ENCODE results near the gene OR9A2.

Gene OR9A2

GRCh38 chr7:143008007-143008901 is 18.7 kb downstream of the OR9A2 start:
- WGBS, 2 experiments, result 51 to 57% methylated on average over 21 to 24 of the region's 24 CpGs
- H3K4me1 ChIP-seq (ENCODE audit: control insufficient read depth, insufficient read depth, low read length), result no peaks in the 10 kb centered on the region
- H3K4me3 ChIP-seq (ENCODE audit: insufficient read depth, low read depth, low read length), result no peak overlapping the region
- no peaks in the 10 kb centered on the region for H3K36me3 ChIP-seq (ENCODE audit: control insufficient read depth, insufficient read depth, low read length)
- H3K27ac ChIP-seq (ENCODE audit: insufficient read depth, low read depth, low read length, poor library complexity, severe bottlenecking), result no peak overlapping the region
- H3K27me3 ChIP-seq (ENCODE audit: control insufficient read depth, insufficient read depth, low read length, poor library complexity, severe bottlenecking), result no peaks in the 10 kb centered on the region
- no peaks in the 10 kb centered on the region for H3K9me3 ChIP-seq (ENCODE audit: control insufficient read depth, low read length)

DNA sequence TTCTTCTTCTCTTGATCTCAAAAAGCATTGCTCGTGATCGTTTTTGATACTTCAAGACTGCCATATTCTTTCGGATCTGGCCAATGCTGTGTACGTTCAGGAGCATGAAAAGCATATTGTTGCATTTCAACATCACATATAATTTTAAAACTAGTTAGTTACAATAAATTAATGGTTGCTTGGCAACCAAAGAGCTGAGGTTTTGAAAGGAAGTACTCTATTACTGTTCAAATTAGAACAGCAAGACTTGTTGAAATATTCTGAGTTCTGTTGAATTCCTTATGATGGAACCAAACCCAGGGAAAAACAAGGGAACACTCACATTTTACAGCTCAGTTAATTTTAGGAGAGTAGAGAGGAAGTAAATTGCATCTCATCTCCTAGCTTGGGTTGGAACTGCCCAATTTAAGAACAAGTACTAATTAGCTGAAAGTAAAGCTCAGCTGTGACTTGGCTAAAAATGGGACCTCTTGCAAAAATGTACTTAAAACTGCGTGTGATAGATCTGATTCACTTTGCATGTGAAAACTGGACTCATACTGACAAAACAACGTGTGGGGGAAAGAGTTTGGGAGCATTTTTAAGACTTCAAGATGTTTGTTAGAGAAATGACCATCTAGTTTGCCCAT is 21.2 kb downstream of the OR9A2 start:
- H3K27ac ChIP-seq (ENCODE audit: insufficient read depth, low read depth, low read length, poor library complexity, severe bottlenecking), result no peak overlapping the region
- 87 to 88% methylated on average over 5 to 6 of the region's 6 CpGs for WGBS, 2 experiments
- H3K27me3 ChIP-seq (ENCODE audit: control insufficient read depth, insufficient read depth, low read length, poor library complexity, severe bottlenecking), result no peaks in the 10 kb centered on the region
- no peaks in the 10 kb centered on the region for H3K36me3 ChIP-seq (ENCODE audit: control insufficient read depth, insufficient read depth, low read length)
- no peaks in the 10 kb centered on the region for H3K4me1 ChIP-seq (ENCODE audit: control insufficient read depth, insufficient read depth, low read length)
- no peak overlapping the region for H3K4me3 ChIP-seq (ENCODE audit: insufficient read depth, low read depth, low read length)
- no peaks in the 10 kb centered on the region for H3K9me3 ChIP-seq (ENCODE audit: control insufficient read depth, low read length)

DNA sequence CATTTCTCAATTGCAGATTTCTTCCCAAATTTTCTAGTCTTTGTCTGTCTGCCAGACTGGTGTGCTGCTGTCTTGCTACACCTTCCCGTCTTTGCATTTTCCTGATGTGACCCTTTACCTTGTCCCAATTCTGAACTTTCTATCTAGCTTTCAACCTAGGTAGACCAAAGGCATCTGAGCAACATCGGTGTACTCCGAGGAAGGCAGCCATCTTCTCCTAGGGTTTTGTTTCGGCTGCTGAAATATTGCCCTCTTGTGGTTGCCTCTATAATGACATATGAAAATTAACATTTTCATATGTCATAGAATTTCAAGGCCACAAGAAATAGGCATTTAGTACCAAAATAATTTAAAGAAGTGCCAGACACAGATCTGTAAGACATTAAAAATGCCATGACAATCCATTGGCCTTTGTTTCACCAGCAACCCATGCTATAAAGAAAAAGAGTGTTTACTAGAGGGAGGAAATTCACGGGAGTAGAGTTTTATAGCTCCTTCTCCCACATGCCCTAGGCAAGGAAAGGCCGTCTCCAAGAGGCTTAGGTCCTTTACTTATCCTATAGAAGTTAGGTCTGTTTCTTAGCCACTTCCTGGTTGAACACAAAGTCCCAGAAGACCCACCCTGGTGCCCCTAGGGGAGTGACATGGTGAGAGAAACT is 23.4 kb downstream of the OR9A2 start:
- H3K4me1 ChIP-seq (ENCODE audit: control insufficient read depth, insufficient read depth, low read length), result no peaks in the 10 kb centered on the region
- no peak overlapping the region for H3K27ac ChIP-seq (ENCODE audit: insufficient read depth, low read depth, low read length, poor library complexity, severe bottlenecking)
- H3K36me3 ChIP-seq (ENCODE audit: control insufficient read depth, insufficient read depth, low read length), result no peaks in the 10 kb centered on the region
- H3K4me3 ChIP-seq (ENCODE audit: insufficient read depth, low read depth, low read length), result no peak overlapping the region
- H3K9me3 ChIP-seq (ENCODE audit: control insufficient read depth, low read length), result no peaks in the 10 kb centered on the region
- no peaks in the 10 kb centered on the region for H3K27me3 ChIP-seq (ENCODE audit: control insufficient read depth, insufficient read depth, low read length, poor library complexity, severe bottlenecking)
- 53 to 58% methylated on average over 4 to 6 of the region's 6 CpGs for WGBS, 2 experiments

GRCh38 chr7:143002898-143003297 is 24.0 kb downstream of the OR9A2 start:
- no peak overlapping the region for H3K4me3 ChIP-seq (ENCODE audit: insufficient read depth, low read depth, low read length)
- no peaks in the 10 kb centered on the region for H3K27me3 ChIP-seq (ENCODE audit: control insufficient read depth, insufficient read depth, low read length, poor library complexity, severe bottlenecking)
- H3K36me3 ChIP-seq (ENCODE audit: control insufficient read depth, insufficient read depth, low read length), result no peaks in the 10 kb centered on the region
- H3K4me1 ChIP-seq (ENCODE audit: control insufficient read depth, insufficient read depth, low read length), result no peaks in the 10 kb centered on the region
- H3K27ac ChIP-seq (ENCODE audit: insufficient read depth, low read depth, low read length, poor library complexity, severe bottlenecking), result no peak overlapping the region
- no peaks in the 10 kb centered on the region for H3K9me3 ChIP-seq (ENCODE audit: control insufficient read depth, low read length)
- whole genome bisulfite sequencing, 2 experiments, result 91 to 92% methylated on average over 5 of the region's 5 CpGs

DNA sequence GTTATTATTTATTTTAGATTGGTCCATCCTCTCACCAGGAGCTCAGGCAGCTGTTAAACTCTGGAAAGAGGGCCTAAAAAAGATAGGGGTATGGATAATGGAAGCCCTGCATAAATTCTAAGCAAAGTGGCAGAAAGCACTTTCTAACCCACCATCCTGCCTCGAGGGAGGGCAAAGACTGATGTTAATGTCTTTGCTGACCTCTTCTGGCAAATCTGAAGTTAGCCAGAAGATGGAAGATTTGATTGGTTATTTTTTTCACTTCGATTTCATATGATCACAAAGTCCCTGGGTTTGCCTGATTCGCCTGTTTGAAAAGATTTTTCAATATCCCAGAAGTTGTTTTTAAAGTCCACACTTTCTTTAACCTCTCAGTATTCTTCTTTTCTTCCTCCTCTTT is 24.8 kb downstream of the OR9A2 start:
- Histone ChIP-seq H3K27ac (ENCODE audit: insufficient read depth, low read depth, low read length, poor library complexity, severe bottlenecking) (no peak overlapping the region), H3K9me3 (ENCODE audit: control insufficient read depth, low read length) (no peaks in the 10 kb centered on the region), H3K36me3 (ENCODE audit: control insufficient read depth, insufficient read depth, low read length) (no peaks in the 10 kb centered on the region), H3K4me1 (ENCODE audit: control insufficient read depth, insufficient read depth, low read length) (no peaks in the 10 kb centered on the region), H3K27me3 (ENCODE audit: control insufficient read depth, insufficient read depth, low read length, poor library complexity, severe bottlenecking) (no peaks in the 10 kb centered on the region), H3K4me3 (ENCODE audit: insufficient read depth, low read depth, low read length) (no peak overlapping the region)
- WGBS, 2 experiments, result 49 to 62% methylated on average over 3 of the region's 3 CpGs

DNA sequence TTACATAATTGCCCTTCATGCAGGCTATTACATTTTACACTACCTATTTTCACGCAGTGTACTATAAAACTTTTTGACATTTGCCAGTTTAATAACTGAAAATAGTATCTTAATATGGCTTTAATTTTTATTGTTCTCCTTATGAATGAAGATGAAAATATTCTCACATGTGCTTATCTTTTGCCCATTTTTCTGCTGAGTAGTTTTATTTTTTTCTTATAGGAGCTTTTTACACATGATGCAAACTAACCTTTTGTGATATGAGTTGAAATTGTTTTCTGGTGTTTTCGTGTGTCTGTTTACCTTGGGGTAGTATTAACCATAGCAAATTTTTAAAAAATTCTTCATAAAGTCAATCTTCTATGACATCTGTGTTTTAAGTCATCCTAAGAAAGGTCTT is 26.3 kb downstream of the OR9A2 start:
- 100% methylated on average over 1 of the region's 2 CpGs; no CpG with 5 or more reads in 1 of the 2 experiments for WGBS, 2 experiments
- Histone ChIP-seq H3K27me3 (ENCODE audit: control insufficient read depth, insufficient read depth, low read length, poor library complexity, severe bottlenecking) (no peaks in the 10 kb centered on the region), H3K9me3 (ENCODE audit: control insufficient read depth, low read length) (no peaks in the 10 kb centered on the region), H3K4me3 (ENCODE audit: insufficient read depth, low read depth, low read length) (no peak overlapping the region), H3K4me1 (ENCODE audit: control insufficient read depth, insufficient read depth, low read length) (no peaks in the 10 kb centered on the region), H3K27ac (ENCODE audit: insufficient read depth, low read depth, low read length, poor library complexity, severe bottlenecking) (no peak overlapping the region), H3K36me3 (ENCODE audit: control insufficient read depth, insufficient read depth, low read length) (no peaks in the 10 kb centered on the region)

DNA sequence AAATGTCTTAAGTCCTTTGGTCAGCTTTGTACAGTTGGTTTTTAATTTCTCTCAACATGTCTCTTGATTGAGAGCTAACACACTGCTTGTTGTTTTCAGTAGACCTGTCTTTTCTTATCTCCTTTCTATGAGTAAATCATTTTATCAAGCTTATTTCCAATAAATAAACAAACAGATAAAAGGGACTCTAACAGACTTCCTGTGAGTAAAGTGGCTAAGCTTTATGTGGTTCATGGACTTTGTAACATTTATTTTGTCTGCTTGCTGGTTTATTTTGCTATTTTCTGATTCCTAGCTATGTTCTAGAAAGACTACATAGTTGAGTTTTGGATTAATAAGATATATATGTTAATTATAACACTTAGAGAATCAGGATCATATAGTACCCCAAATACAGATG is 27.1 kb downstream of the OR9A2 start:
- no peaks in the 10 kb centered on the region for H3K27me3 ChIP-seq (ENCODE audit: control insufficient read depth, insufficient read depth, low read length, poor library complexity, severe bottlenecking)
- no peaks in the 10 kb centered on the region for H3K36me3 ChIP-seq (ENCODE audit: control insufficient read depth, insufficient read depth, low read length)
- H3K9me3 ChIP-seq (ENCODE audit: control insufficient read depth, low read length), result no peaks in the 10 kb centered on the region
- H3K27ac ChIP-seq (ENCODE audit: insufficient read depth, low read depth, low read length, poor library complexity, severe bottlenecking), result no peak overlapping the region
- H3K4me3 ChIP-seq (ENCODE audit: insufficient read depth, low read depth, low read length), result no peak overlapping the region
- no peaks in the 10 kb centered on the region for H3K4me1 ChIP-seq (ENCODE audit: control insufficient read depth, insufficient read depth, low read length)

- Histone ChIP-seq H3K27ac (ENCODE audit: insufficient read depth, low read depth, low read length, poor library complexity, severe bottlenecking) (no peak overlapping the region), H3K9me3 (ENCODE audit: control insufficient read depth, low read length) (no peaks in the 10 kb centered on the region), H3K4me3 (ENCODE audit: insufficient read depth, low read depth, low read length) (no peak overlapping the region), H3K4me1 (ENCODE audit: control insufficient read depth, insufficient read depth, low read length) (no peaks in the 10 kb centered on the region), H3K36me3 (ENCODE audit: control insufficient read depth, insufficient read depth, low read length) (no peaks in the 10 kb centered on the region), H3K27me3 (ENCODE audit: control insufficient read depth, insufficient read depth, low read length, poor library complexity, severe bottlenecking) (no peaks in the 10 kb centered on the region)
- WGBS, 2 experiments, result 97 to 98% methylated on average over 6 of the region's 6 CpGs
Measured at GRCh38 chr7:142998966-142999365, 28.0 kb downstream of the OR9A2 start.

DNA sequence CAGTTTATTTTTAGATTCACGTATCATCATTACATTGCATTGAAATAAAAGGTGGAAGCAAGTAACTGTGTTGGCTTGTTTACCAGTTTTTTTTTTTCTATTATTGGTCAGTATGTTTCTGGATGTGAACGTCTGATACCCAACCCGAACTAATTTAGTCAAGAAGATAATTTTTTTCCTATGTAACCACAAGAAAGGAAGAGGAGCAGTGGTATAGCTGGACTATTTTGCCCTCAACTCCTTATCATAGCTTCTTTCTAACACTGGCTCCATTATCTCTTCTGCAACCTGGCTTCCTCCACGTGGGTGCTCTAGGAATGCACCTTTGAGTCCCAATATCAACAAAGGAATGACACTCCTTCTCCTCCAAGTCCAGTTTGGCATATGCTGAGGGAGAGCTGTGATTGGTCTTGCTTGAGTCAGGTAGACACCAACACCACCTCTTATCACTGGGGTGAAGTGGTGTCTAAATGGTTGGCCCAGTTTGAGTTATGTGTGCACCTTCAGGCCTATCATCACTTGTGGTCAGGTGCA is 29.4 kb downstream of the OR9A2 start:
- WGBS, 2 experiments, result 83 to 85% methylated on average over 4 of the region's 4 CpGs
- no peaks in the 10 kb centered on the region for H3K27me3 ChIP-seq (ENCODE audit: control insufficient read depth, insufficient read depth, low read length, poor library complexity, severe bottlenecking)
- no peak overlapping the region for H3K27ac ChIP-seq (ENCODE audit: insufficient read depth, low read depth, low read length, poor library complexity, severe bottlenecking)
- H3K36me3 ChIP-seq (ENCODE audit: control insufficient read depth, insufficient read depth, low read length), result no peaks in the 10 kb centered on the region
- no peaks in the 10 kb centered on the region for H3K9me3 ChIP-seq (ENCODE audit: control insufficient read depth, low read length)
- H3K4me3 ChIP-seq (ENCODE audit: insufficient read depth, low read depth, low read length), result no peak overlapping the region
- H3K4me1 ChIP-seq (ENCODE audit: control insufficient read depth, insufficient read depth, low read length), result no peaks in the 10 kb centered on the region

GRCh38 chr7:142992427-142992826 is 34.5 kb downstream of the OR9A2 start:
- H3K27me3 ChIP-seq (ENCODE audit: control insufficient read depth, insufficient read depth, low read length, poor library complexity, severe bottlenecking), result no peaks in the 10 kb centered on the region
- 81 to 85% methylated on average over 3 of the region's 3 CpGs for WGBS, 2 experiments
- H3K27ac ChIP-seq (ENCODE audit: insufficient read depth, low read depth, low read length, poor library complexity, severe bottlenecking), result no peak overlapping the region
- H3K4me1 ChIP-seq (ENCODE audit: control insufficient read depth, insufficient read depth, low read length), result no peaks in the 10 kb centered on the region
- H3K9me3 ChIP-seq (ENCODE audit: control insufficient read depth, low read length), result no peaks in the 10 kb centered on the region
- no peaks in the 10 kb centered on the region for H3K36me3 ChIP-seq (ENCODE audit: control insufficient read depth, insufficient read depth, low read length)
- no peak overlapping the region for H3K4me3 ChIP-seq (ENCODE audit: insufficient read depth, low read depth, low read length)

Data from ectodermal cell (in vitro differentiated cells).